Peyer's patch (tissue), 4 donors: ENCODE data around the gene COL20A1.

ENCODE experiments used
- POLR2A ChIP-seq, 2 donors: fragments of 450-650 bp; IDR thresholded peaks; one replicate each; pipeline ENCODE4 v1.5.1; 2017; ENCODE audit warnings: antibody characterized with exemption in 2 of 2, mild to moderate bottlenecking in 2 of 2, moderate library complexity in 2 of 2
- TF ChIP-seq, protein P1 (sequence below), 6 experiments: fragments of 450-650 bp in 4 of 6; fragments of 200-600 bp in 2 of 6; sonication (generic) in 1 of 6; IDR thresholded peaks; one replicate each; pipeline ENCODE4 v1.5.1; 2017 to 2019; ENCODE audit warnings: antibody characterized with exemption in 6 of 6, mild to moderate bottlenecking in 3 of 6, moderate library complexity in 1 of 6

DNA sequence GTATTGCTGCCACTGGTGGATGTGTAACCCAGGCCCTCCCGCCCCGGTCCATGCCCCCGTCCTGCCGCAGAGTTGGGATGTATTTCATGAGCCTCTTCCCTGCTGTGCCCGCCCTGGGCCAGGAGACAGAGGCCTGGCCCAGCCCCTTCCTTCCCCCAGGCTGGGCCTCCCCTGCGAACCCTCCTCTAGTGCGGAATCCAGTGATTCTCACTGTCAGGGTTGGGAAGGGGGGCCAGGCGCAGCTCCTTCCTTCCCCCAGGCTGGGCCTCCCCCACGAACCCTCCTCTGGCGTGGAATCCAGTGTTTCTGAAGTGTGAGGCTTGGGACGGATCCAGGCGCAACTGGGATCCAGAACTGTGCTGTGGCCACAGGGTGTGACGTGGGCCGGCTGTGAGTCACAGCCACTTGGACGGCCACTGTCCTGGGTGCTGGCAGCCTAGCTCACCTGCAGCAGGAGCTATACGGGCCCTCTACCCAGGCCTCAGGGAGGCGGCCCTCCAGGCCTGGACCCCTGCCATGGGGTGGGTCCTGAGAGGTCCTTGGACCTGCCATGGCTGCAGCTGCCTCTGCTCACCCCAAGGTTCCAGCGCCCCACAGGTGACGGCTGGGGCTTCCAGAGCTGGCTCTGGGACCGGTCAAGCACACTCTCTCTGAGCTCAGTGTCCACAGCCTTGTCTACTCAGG is 28.3 kb downstream of the COL20A1 start:
- TF ChIP-seq POLR2A (IDR thresholded peaks at IDR 0.05) = no peak
- TF ChIP-seq, protein P1, sequence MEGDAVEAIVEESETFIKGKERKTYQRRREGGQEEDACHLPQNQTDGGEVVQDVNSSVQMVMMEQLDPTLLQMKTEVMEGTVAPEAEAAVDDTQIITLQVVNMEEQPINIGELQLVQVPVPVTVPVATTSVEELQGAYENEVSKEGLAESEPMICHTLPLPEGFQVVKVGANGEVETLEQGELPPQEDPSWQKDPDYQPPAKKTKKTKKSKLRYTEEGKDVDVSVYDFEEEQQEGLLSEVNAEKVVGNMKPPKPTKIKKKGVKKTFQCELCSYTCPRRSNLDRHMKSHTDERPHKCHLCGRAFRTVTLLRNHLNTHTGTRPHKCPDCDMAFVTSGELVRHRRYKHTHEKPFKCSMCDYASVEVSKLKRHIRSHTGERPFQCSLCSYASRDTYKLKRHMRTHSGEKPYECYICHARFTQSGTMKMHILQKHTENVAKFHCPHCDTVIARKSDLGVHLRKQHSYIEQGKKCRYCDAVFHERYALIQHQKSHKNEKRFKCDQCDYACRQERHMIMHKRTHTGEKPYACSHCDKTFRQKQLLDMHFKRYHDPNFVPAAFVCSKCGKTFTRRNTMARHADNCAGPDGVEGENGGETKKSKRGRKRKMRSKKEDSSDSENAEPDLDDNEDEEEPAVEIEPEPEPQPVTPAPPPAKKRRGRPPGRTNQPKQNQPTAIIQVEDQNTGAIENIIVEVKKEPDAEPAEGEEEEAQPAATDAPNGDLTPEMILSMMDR (IDR thresholded peaks at IDR 0.05) = no peak
